AG04450 (cell line): ENCODE measurements around the gene LTBP4. TPM values are rescaled to one million over a fixed set of nuclear protein-coding genes. Genes with fewer than 3 reads are reported as not detected.

Experiments used
- CTCF ChIA-PET: fragments of 300-600, 350-600 bp; formaldehyde crosslinking; extraction: SDS; loops from one replicate; lab custom pipeline; 2022; ENCODE audit warnings: antibody characterized with exemption, inconsistent platforms; lab: Charles Lee
- POLR2A ChIA-PET: fragments of 350-600 bp; formaldehyde crosslinking; extraction: SDS; loops from one replicate; lab custom pipeline; 2021; ENCODE audit warnings: antibody characterized with exemption, inconsistent platforms; lab: Yijun Ruan, JAX
- DNase-seq: peaks from one replicate; pipeline ENCODE4 v3.0.0-alpha.2; 2011; ENCODE audit warnings: low read depth, low spot score
- H3K27ac ChIP-seq: one replicate; pipeline ENCODE4 v1.5.1; 2012; ENCODE audit warnings: low read depth, low read length, control low read depth
- H3K27me3 ChIP-seq: one replicate; pipeline ENCODE4 v1.6.0; 2012; ENCODE audit warnings: low read length; ENCODE audit not compliant: control insufficient read depth, insufficient read depth
- H3K4me3 ChIP-seq: 2 replicates; pipeline ENCODE4 v1.5.1; 2011; ENCODE audit warnings: mild to moderate bottlenecking, low read depth, low read length, control low read depth
- H3K9me3 ChIP-seq: 2 replicates; pipeline ENCODE4 v1.5.1; 2012; ENCODE audit warnings: low read length; ENCODE audit not compliant: control insufficient read depth, insufficient read depth
- polyA plus RNA-seq: library from polyadenylated mRNA; depleted of rRNA; stranded (reverse); fragments of >200 nt; gene quantifications from 2 replicates; pipeline ENCODE4 v1.2.3, GENCODE V29; 2011
- TF ChIP-seq, protein P1 (sequence below): IDR thresholded peaks from 2 replicates; pipeline ENCODE4 v1.5.1; 2011; ENCODE audit warnings: low read depth, low read length, control low read depth, inconsistent platforms

Gene LTBP4
- polyA plus RNA-seq, 1 experiment, result 41.3 TPM

DNA sequence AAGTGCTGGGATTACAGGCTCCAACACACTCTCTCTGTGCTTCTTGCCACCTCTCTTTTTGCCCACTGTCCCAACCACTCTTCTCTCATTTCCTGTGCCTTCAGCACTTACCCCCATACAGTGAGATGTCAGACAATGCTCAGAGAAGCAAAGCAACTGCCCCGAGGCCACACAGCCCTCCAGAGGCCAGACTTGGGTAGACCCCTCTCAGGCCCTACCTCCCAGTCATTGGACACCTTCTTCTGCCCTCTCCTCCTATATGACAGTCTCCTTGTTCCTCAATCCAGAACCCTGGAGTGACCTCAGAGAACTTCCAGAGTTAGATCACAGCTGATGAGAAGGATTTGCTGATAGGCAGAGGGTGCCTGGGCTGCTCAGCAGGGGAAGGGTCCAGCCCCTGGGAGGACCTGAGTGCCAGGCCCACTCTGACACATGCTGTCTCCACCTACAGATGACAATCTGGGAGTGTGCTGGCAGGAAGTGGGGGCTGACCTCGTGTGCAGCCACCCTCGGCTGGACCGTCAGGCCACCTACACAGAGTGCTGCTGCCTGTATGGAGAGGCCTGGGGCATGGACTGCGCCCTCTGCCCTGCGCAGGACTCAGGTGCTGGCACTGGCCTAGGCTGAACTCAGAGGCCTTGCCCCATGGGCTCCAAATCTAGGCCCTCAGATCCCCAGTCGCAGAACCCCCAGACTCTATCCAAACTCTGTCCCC lies 24.4 kb downstream of the LTBP4 start:
- ChIA-PET CTCF (interaction anchor here (1.6 kb wide), 1 partner anchor 8 kb away, joined by 18 read pairs; no protein-coding TSS in a partner anchor), POLR2A (no interaction called here)
- TF ChIP-seq, protein P1, sequence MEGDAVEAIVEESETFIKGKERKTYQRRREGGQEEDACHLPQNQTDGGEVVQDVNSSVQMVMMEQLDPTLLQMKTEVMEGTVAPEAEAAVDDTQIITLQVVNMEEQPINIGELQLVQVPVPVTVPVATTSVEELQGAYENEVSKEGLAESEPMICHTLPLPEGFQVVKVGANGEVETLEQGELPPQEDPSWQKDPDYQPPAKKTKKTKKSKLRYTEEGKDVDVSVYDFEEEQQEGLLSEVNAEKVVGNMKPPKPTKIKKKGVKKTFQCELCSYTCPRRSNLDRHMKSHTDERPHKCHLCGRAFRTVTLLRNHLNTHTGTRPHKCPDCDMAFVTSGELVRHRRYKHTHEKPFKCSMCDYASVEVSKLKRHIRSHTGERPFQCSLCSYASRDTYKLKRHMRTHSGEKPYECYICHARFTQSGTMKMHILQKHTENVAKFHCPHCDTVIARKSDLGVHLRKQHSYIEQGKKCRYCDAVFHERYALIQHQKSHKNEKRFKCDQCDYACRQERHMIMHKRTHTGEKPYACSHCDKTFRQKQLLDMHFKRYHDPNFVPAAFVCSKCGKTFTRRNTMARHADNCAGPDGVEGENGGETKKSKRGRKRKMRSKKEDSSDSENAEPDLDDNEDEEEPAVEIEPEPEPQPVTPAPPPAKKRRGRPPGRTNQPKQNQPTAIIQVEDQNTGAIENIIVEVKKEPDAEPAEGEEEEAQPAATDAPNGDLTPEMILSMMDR, result no peak
- H3K27me3 ChIP-seq, result no peaks in the 10 kb centered on the region
- H3K9me3 ChIP-seq, result no peaks in the 10 kb centered on the region; the same call in 1 of the 2 replicates
- H3K27ac ChIP-seq, result peak overlapping the region; percentile 11
- no peak for DNase-seq
- H3K4me3 ChIP-seq, result no peak overlapping the region

DNA sequence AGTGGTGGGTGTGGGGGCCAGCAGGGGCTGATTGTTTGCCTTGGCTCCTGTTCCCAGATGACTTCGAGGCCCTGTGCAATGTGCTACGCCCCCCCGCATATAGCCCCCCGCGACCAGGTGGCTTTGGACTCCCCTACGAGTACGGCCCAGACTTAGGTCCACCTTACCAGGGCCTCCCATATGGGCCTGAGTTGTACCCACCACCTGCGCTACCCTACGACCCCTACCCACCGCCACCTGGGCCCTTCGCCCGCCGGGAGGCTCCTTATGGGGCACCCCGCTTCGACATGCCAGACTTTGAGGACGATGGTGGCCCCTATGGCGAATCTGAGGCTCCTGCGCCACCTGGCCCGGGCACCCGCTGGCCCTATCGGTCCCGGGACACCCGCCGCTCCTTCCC lies 25.7 kb downstream of the LTBP4 start:
- CTCF ChIA-PET, result no interaction called here
- TF ChIP-seq, protein P1, result no peak
- no peak for DNase-seq
- Histone ChIP-seq H3K27me3 (no peaks in the 10 kb centered on the region), H3K9me3 (no peaks in the 10 kb centered on the region; the same call in 1 of the 2 replicates), H3K4me3 (no peak overlapping the region), H3K27ac (no peak overlapping the region)
- POLR2A ChIA-PET, result interaction anchor here (0.6 to 1.4 kb wide), 3 partner anchors 11 to 23 kb away, joined by 3 to 7 read pairs (median 3); no protein-coding TSS in a partner anchor

GRCh38 chr19:40627486-40628279 lies 26.5 kb downstream of the LTBP4 start:
- Histone ChIP-seq H3K27me3 (no peaks in the 10 kb centered on the region), H3K4me3 (no peak overlapping the region), H3K9me3 (no peaks in the 10 kb centered on the region; the same call in 1 of the 2 replicates), H3K27ac (no peak overlapping the region)
- POLR2A ChIA-PET, result interaction anchor here (0.6 to 1.4 kb wide), 3 partner anchors 12 to 24 kb away, joined by 3 to 7 read pairs (median 3); no protein-coding TSS in a partner anchor
- no peak for DNase-seq
- CTCF ChIA-PET, result no interaction called here
- TF ChIP-seq, protein P1, result no peak

GRCh38 chr19:40629346-40629745 lies 28.2 kb downstream of the LTBP4 start:
- DNase-seq, result no peak
- Histone ChIP-seq H3K27me3 (no peaks in the 10 kb centered on the region), H3K4me3 (no peak overlapping the region), H3K27ac (no peak overlapping the region), H3K9me3 (no peaks in the 10 kb centered on the region; the same call in 1 of the 2 replicates)
- ChIA-PET CTCF (no interaction called here), POLR2A (no interaction called here)
- TF ChIP-seq, protein P1, result no peak
